Measurements from ENCODE around the gene MAP3K3.

Gene MAP3K3

GRCh38 chr17:63694950-63695773 is 72.9 kb downstream of the MAP3K3 start:
- DNase-seq: no peak

- no peak for DNase-seq
These were observed 73.7 kb downstream of the MAP3K3 start for GRCh38 chr17:63695889-63696288.

- peak; percentile 52 for DNase-seq
These were observed 74.3 kb downstream of the MAP3K3 start for GRCh38 chr17:63696381-63696961.

DNA sequence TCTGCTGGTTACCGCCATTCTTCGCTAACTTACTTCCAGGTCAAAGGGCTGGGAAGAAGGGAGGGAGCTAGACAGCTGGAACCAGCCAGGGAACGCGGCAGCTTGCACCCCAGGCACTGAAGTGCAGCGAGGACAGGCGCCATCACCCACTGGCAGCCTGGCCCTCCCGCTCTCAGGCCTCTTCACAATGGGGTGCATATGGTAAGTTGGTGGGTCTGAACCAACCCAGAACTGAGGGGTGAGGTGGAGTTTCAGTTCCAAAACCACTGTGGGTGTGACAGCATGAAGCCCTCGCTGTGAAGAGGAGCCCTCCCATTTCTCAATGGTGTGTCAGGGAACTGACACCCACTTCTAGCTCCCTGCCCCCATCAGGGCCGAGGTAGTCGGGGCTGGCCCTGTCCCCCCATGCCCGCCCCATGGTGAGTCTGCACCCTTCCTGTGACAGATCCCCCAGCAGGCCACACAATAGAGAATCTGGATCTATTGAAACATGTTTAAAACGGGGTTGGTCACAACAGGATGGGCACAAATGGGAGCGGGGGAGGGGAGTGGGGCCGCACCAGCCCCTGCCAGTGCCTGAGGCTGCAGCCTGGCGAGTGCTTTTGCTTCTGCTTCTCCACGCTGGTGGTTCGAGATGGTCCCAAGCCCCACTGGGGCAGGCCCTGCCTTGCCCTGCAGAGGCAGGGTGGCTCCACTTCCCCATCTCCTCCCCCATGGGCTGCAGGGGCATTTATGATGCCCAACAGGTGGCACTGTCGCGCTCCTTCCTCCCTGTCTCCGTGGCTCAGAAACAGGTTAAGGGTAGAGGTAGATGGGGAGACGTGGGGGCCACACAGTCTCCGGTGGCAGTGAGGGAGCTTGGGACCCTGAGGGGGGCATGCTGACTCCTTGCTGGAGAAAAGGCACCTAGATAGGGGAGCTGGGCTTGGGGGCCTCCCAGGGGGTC is 75.4 kb downstream of the MAP3K3 start:
- DNase-seq: peak; percentile 86

- no peak for DNase-seq
These were observed 76.2 kb downstream of the MAP3K3 start for GRCh38 chr17:63698381-63698885.

DNA sequence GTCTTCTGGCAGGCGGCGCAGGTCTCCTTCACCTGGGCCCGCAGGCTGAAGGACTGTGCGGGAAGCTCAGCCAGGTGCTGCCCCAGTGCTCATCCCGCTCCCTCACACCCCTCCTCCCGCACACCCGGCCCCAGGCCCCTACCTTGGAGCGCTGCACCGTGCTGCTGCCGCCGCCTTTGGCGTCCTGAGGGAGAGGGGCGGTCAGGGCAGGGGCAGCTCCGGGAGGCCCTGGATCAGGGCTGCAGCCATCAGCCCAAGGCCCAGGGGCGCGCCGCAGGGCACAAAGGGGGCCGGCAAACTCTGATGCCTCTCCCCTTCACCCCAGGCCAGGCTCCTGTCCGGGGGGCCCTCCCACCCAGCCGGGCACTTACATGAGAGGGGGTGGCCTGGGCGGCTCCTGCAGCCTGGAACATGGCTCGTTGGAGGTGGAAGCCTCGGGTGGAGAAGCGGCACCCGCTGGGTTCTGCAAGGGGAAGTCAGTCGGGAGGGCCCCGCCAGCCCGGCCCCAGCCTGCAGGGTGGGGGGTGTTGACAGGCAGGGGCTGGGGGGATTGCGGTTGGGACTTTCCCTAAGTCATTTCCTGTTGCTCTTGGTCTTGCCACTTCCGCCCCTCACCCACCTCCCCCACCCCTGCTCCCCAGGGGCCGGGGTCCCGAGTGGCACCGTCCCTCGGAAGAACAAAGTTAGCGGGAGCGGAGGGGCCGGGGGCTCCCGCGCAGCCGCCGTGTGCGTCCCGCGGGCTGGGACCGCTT is 76.8 kb downstream of the MAP3K3 start:
- peak; percentile 96 for DNase-seq

- peak; percentile 90 for DNase-seq
These were observed 77.7 kb downstream of the MAP3K3 start, which contains the start of gene LIMD2 for GRCh38 chr17:63699638-63700527. LIMD2 (minus strand) TSS chr17:63700125; CDS start chr17:63699298, 827 bp downstream.

- peak; percentile 55 for DNase-seq
These were observed 78.6 kb downstream of the MAP3K3 start for GRCh38 chr17:63700528-63701455.

DNA sequence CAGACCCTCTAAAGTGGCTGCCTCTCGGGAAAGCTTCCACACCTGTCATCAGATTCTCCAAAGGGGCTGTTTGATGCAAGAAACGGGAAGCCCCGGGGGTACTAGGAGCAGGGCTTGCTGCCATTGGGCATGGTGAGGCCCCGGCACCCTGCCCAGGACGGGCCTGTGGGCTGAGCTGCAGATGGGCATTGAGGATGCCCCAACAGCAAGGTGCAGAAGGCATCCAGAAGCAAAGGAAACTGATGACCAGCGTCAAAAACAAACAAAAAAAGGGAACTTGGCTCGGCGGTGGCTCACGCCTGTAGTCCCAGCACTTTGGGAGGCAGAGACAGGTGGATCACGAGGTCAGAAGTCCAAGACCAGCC is 79.2 kb downstream of the MAP3K3 start:
- DNase-seq: no peak

DNA sequence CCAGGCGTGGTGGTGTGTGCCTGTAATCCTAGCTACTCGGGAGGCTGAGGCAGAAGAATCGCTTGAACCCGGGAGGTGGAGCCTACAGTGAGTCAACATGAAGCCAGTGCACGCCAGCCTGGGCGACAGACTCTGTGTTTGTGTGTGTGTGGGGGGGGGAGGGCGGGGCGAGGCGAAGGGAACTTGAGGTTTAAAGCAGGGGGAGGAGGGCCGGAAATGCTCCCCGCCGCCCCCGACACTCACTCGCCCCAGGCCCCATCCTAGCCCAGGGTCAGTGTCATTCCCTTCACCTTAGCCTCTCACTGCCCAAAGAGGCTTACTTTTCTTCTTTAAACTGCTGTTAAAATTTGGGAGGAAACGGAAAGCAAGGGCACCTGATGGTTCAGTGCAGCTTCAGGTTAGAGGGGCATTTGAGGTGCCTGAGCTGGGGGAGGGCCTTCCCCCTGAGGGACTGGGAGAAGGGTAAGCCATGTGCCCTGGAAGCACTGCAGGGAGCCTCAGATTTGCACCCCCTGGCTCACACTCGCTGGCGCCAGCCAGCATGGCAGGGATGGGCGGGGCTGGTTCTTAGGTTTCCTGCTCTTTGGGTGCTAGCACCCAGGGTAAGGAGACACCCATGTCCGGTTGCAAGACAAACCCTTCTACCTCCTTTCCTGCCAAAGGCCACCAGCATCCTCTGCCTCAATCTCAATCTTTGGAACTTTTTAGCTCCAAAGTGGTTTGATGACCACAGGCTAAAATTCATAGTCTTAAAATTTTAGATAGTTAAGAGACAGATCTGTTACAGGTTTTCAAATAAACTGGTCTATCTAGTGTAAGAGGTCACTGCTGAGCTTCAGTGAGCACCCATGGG is 79.9 kb downstream of the MAP3K3 start:
- peak; percentile 91 for DNase-seq

DNA sequence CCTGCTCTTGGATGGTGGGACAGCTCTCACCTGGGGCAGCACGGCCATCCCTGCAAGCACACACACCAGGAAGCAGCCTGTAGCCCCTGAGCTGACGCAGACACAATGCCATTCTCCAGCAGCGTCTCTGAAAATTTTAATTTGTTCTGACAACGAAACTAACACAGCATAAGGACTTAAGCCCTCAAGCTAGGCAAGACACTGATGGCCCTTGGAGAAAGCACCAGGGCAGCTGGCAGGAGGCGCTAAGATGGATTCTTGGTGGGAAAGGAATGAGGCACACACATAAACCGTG is 80.5 kb downstream of the MAP3K3 start:
- no peak for DNase-seq

- no peak for DNase-seq
These were observed 80.8 kb downstream of the MAP3K3 start for GRCh38 chr17:63703029-63703428.

GRCh38 chr17:63703556-63704258 is 81.5 kb downstream of the MAP3K3 start:
- DNase-seq: no peak

GRCh38 chr17:63704259-63704576 is 82.0 kb downstream of the MAP3K3 start:
- DNase-seq: no peak

- DNase-seq: no peak
These were observed 82.6 kb downstream of the MAP3K3 start for GRCh38 chr17:63704836-63705235.

DNA sequence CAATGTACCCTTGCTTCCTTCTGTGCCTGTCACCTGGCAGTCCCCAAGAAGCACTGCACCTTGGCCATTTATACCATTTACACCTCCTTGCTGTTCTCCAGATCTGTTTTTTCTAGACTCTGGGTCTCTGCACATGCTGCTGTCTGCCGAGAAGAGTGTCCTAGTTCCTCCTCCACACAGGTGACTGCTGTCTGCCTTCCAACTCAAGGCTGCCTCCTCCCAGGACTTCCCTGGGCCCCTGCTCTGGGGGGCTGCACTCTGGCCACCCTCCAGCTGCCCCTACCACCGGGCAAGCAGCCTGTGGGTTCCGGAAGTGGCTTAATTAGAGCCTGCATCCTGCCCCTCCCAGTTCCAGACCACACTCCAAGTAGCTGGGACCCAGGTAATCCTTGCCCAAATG is 83.4 kb downstream of the MAP3K3 start:
- DNase-seq: no peak

DNA sequence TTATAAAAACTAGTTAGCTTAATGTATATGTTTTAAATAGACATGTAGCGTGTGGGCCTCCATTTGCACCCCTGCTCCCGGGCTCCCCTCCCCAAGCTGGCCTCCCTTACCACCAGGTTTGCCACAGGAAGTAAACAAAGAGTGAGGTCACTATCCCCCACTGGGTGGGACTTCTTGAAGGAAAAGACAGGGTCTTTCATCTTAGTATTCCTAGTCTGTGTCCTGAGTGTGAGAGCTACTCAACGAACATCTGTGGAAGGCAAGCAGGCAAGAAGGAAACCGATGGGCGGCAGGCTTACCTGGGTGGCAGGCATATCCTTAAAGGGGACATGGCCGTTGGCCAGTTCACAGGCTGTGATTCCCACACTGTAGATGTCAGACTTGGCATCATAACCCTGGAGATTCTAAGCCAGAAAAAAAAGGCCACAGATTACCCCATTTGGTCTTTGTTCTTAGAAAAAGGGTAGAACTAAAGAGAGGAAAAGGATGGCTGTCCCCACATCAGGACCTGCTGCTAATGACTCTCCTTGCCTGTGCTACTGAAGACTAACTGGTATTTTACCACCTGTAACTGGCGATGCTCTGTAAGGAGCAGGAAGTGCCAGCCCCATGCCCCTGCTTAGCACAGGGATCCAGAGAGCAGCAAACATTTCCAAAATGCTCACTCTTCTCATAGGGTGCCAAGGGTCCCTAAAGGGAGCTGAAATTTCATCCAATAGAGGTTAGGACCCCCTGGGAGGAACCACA is 84.3 kb downstream of the MAP3K3 start:
- DNase-seq: peak; percentile 44

DNA sequence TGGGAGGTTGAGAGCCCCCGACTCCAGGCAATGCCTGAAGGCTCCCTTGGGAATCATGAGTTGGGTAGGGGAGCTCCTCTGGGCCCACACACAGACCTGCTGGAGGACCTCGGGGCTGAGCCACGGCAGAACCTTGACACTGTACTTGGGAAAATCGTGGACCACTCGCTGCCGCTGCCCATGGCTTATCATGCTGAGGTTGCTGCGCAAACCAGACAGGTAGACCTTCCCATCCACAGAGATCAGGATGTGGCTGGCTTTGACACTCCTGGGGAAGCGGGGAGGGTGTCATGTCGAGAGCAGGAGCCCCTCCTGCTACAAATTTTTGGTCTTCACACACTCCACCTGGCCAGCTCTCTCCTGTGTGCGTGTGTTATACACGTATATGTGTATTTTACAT is 84.9 kb downstream of the MAP3K3 start:
- DNase-seq: no peak

Measured in CD4-positive, alpha-beta T cell treated with Interleukin-4 for 4 hours (primary cell).